Naive thymus-derived CD4-positive, alpha-beta T cell (primary cell): ENCODE data around the gene ST13. TPM values are rescaled to one million over a fixed set of nuclear protein-coding genes. Genes with fewer than 3 reads are reported as not detected.
A peak's percentile ranks its signal among the peaks of the same experiment; 100 is the strongest.

Experiments used
- ATAC-seq: fragments of 150-1000 bp; cut with Tn5 transposase; 2 replicates; pipeline ENCODE4 v1.10.0; 2021; ENCODE audit warnings: mild to moderate bottlenecking, moderate library complexity
- CTCF ChIA-PET: fragments of 350-600 bp; sonication (Branson Sonifier 250); formaldehyde crosslinking; loops from one replicate; lab custom pipeline; 2021; ENCODE audit warnings: antibody characterized with exemption; lab: Charles Lee
- POLR2A ChIA-PET: fragments of 350-600 bp; sonication (Branson Sonifier 250); formaldehyde crosslinking; loops from one replicate; lab custom pipeline; 2021; ENCODE audit warnings: antibody characterized with exemption, inconsistent platforms; lab: Charles Lee
- DNase-seq, 9 donors: peaks; one replicate each; pipeline versions ENCODE4 v3.0.0 to v3.0.0-alpha.2; 2020 to 2022; ENCODE audit warnings: mixed read lengths in 1 of 9
- H3K27ac ChIP-seq: one replicate; pipeline ENCODE4 v1.7.0; 2013; ENCODE audit warnings: mild to moderate bottlenecking, low read depth, low read length, moderate library complexity
- H3K27me3 ChIP-seq, 2 donors: one replicate each; pipeline ENCODE4 v1.7.0; 2013; ENCODE audit warnings: low read length in 2 of 2, mild to moderate bottlenecking in 2 of 2, moderate library complexity in 2 of 2; ENCODE audit not compliant: control insufficient read depth in 2 of 2, insufficient read depth in 2 of 2
- H3K36me3 ChIP-seq, 3 experiments: 1 replicate in 2 of 3; 2 replicates in 1 of 3; pipeline ENCODE4 v1.7.0; 2013; ENCODE audit warnings: low read length in 3 of 3, mild to moderate bottlenecking in 3 of 3, moderate library complexity in 1 of 3; ENCODE audit not compliant: insufficient read depth in 3 of 3, control insufficient read depth in 2 of 3
- H3K4me1 ChIP-seq, 2 donors: one replicate each; pipeline ENCODE4 v1.7.0; 2013; ENCODE audit warnings: low read length in 2 of 2, mild to moderate bottlenecking in 2 of 2, moderate library complexity in 1 of 2; ENCODE audit not compliant: control insufficient read depth in 2 of 2, insufficient read depth in 2 of 2
- H3K4me3 ChIP-seq: 2 replicates; pipeline ENCODE4 v1.7.0; 2013; ENCODE audit warnings: mild to moderate bottlenecking, low read length
- H3K9me3 ChIP-seq, 3 experiments: 1 replicate in 2 of 3; 2 replicates in 1 of 3; pipeline ENCODE4 v1.7.0; 2013; ENCODE audit warnings: low read length in 3 of 3; ENCODE audit not compliant: control insufficient read depth in 2 of 3
- H3K27ac Mint-ChIP-seq, 9 donors: one replicate each; pipeline ENCODE4 v1.8.0; 2020 to 2022; ENCODE audit warnings: mixed read lengths in 9 of 9, mild to moderate bottlenecking in 8 of 9, moderate library complexity in 5 of 9, inconsistent platforms in 2 of 9
- H3K27me3 Mint-ChIP-seq, 5 donors: one replicate each; pipeline ENCODE4 v1.8.0; 2021 to 2022; ENCODE audit warnings: mixed read lengths in 5 of 5, mild to moderate bottlenecking in 1 of 5
- H3K36me3 Mint-ChIP-seq, 5 donors: one replicate each; pipeline ENCODE4 v1.8.0; 2020 to 2022; ENCODE audit warnings: mixed read lengths in 5 of 5, mild to moderate bottlenecking in 3 of 5, inconsistent platforms in 1 of 5
- H3K4me1 Mint-ChIP-seq, 7 donors: one replicate each; pipeline ENCODE4 v1.8.0; 2020 to 2022; ENCODE audit warnings: mixed read lengths in 7 of 7, mild to moderate bottlenecking in 3 of 7, inconsistent platforms in 1 of 7
- H3K4me3 Mint-ChIP-seq, 10 donors: one replicate each; pipeline ENCODE4 v1.8.0; 2020 to 2022; ENCODE audit warnings: mild to moderate bottlenecking in 10 of 10, mixed read lengths in 10 of 10, moderate library complexity in 6 of 10, inconsistent platforms in 2 of 10
- H3K9me3 Mint-ChIP-seq, 11 donors: one replicate each; pipeline ENCODE4 v1.8.0; 2020 to 2022; ENCODE audit warnings: mixed read lengths in 11 of 11, mild to moderate bottlenecking in 4 of 11, inconsistent platforms in 1 of 11, moderate library complexity in 1 of 11
- intact Hi-C, 2 donors: fragments of 100-400 bp; cut with micrococcal nuclease; formaldehyde crosslinking; loops; one replicate each; pipeline ENCODE4 v1.15.1; 2023
- polyA plus RNA-seq, 2 donors: library from polyadenylated mRNA; unstranded; fragments of 300-500 nt; fragmentation: Illumina TruSeq; gene quantifications; one replicate each; pipeline ENCODE4 v1.2.3, GENCODE V29; 2021
- total RNA-seq, 6 experiments: library from RNA in 5 of 6; stranded (reverse) in 5 of 6; gene quantifications; 1 replicate in 5 of 6; 2 replicates in 1 of 6; pipeline ENCODE4 v1.2.3 and lab custom pipeline; 2021 to 2026

The ST13 gene
- total and polyA plus RNA-seq, 7 experiments from 2014 or later, result 126 to 305 (median 222) TPM

DNA sequence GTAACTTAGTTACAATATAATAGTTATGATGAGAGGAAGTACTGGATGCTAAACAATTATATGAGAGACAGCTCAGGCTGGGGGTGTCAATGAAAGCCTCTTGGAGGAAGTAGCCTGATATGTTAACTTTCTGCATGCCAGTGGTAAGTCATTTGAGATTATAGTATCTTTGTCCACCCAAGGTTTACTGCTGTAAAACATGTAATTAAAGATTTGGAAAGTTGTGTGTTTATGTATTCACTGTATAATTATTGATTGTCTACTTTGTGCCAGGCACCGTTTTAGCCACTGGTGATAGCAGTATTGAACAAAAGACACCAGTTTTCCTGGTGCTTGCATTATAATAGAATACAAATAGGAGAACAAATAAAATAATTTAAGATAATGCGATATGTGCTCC, 6.1 kb upstream of the ST13 start:
- Mint-ChIP-seq H3K36me3 (peaks cover 0 to 8% (median 6%) of the 10 kb centered on the region in 5 donors), H3K4me3 (no peak overlapping the region), H3K27me3 (no peaks in the 10 kb centered on the region), H3K9me3 (no peaks in the 10 kb centered on the region), H3K27ac (peak overlapping the region in 3 of 9 donors; percentile 0 to 52 (median 14)), H3K4me1 (peaks cover 18 to 79% (median 65%) of the 10 kb centered on the region in 7 donors)
- no peaks in the 10 kb centered on the region for H3K27me3 ChIP-seq
- H3K4me1 ChIP-seq, result peaks cover 3 to 7% of the 10 kb centered on the region in 2 donors
- intact Hi-C loops, result no loop called here
- CTCF ChIA-PET, result no interaction called here
- POLR2A ChIA-PET, result interaction anchor here (0.6 kb wide), 1 partner anchor 445 kb away, joined by 3 read pairs; no protein-coding TSS in a partner anchor
- no peak overlapping the region for H3K4me3 ChIP-seq
- H3K9me3 ChIP-seq, result no peaks in the 10 kb centered on the region
- H3K27ac ChIP-seq, result no peak overlapping the region
- H3K36me3 ChIP-seq, result peaks cover 4 to 5% (median 5%) of the 10 kb centered on the region in 3 experiments
- ATAC-seq (no peak), DNase-seq (no peak)

DNA sequence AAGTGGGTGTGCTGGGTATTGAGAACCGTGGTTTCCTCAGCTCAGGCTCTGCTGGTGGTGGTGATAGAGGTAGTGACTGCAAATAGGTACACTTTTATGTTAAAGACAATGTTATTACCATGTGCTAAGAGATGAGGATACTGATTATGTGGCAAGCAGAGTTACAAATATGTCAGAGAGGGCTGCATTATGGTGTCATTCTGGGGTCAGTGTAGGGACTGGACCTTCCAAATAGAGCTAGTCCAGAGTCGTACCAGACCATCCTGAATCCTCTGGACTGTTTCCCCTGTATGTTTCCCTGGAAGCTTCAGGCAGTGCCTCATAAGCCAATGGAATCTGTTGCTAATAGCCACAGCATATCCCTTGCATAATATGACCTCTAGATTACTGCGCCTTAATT, 5.6 kb upstream of the ST13 start, which contains the start of gene DNAJB7:
TSS of gene DNAJB7 (minus strand) at position 101 of the 400 bp plus-strand sequence. CDS start 119 bp downstream, outside the sequence.
- Histone ChIP-seq H3K36me3 (peaks cover 4 to 5% (median 5%) of the 10 kb centered on the region in 3 experiments), H3K27me3 (no peaks in the 10 kb centered on the region), H3K4me1 (peaks cover 5 to 9% of the 10 kb centered on the region in 2 donors), H3K27ac (no peak within 1 kb of the TSS), H3K9me3 (no peaks in the 10 kb centered on the region), H3K4me3 (no peak within 1 kb of the TSS)
- Mint-ChIP-seq H3K4me3 (no peak within 1 kb of the TSS), H3K27me3 (no peaks in the 10 kb centered on the region), H3K27ac (peak within 1 kb of the TSS in 7 of 9 donors; percentile 0 to 69 (median 36)), H3K9me3 (no peaks in the 10 kb centered on the region), H3K36me3 (peaks cover 0 to 8% (median 6%) of the 10 kb centered on the region in 5 donors), H3K4me1 (peaks cover 20 to 80% (median 67%) of the 10 kb centered on the region in 7 donors)
- DNase-seq (no peak), ATAC-seq (no peak)
- ChIA-PET CTCF (interaction anchor here (0.6 kb wide), 1 partner anchor 20 kb away, joined by 3 read pairs; no protein-coding TSS in a partner anchor), POLR2A (interaction anchor here (0.6 kb wide), 2 partner anchors 228 to 446 kb away, joined by 3 read pairs; no protein-coding TSS in a partner anchor)
- intact Hi-C loops, result no loop called here

DNA sequence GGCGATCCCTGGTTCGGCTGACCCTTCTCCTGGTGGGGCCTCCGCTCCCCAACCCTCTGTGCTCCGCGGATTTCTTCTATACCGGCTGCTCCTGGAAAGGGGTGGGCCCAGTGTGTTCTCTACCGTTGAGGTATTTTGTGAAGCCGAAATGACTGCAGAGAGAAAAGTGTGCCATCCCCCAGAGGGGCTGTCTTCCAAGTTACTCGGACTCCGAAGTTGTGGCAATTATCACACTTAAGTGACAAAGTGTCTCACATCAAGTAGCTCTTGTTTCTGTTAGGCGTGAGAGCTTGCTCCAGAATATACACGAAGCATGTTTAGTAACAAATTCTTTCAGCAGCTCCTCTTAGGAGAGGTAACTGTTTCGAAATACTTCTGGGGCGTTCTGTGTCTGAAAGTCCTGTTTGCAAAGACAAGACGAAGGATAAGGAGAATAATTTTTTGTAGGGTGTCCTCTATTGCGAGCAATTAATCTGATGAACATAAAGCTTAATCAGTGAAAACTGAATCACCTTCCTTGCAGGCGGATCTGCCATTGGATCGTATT, 943 bp upstream of the ST13 start:
- Histone ChIP-seq H3K36me3 (peaks cover 4 to 10% (median 5%) of the 10 kb centered on the region in 3 experiments), H3K27me3 (no peaks in the 10 kb centered on the region), H3K4me3 (peak overlapping the region; percentile 83), H3K4me1 (peaks cover 24 to 37% of the 10 kb centered on the region in 2 donors), H3K9me3 (no peaks in the 10 kb centered on the region), H3K27ac (peak overlapping the region; percentile 97)
- DNase-seq (no peak), ATAC-seq (no peak)
- intact Hi-C loops, result loop anchor here (2.0 to 5.0 kb wide), 5 partner anchors 41 to 815 kb away; partner anchors contain the start of genes POLR3H (in 1 of the 2) and ZC3H7B (in 1 of the 2)
- Mint-ChIP-seq H3K4me3 (peak overlapping the region; percentile 94 to 100 (median 98)), H3K27ac (peak overlapping the region; percentile 98 to 100 (median 100)), H3K4me1 (peaks cover 25 to 72% (median 63%) of the 10 kb centered on the region in 7 donors), H3K9me3 (peaks cover 0 to 2% (median 0%) of the 10 kb centered on the region in 11 donors), H3K36me3 (peaks cover 0 to 8% (median 6%) of the 10 kb centered on the region in 5 donors), H3K27me3 (peaks cover 0 to 2% (median 0%) of the 10 kb centered on the region in 5 donors)
- ChIA-PET CTCF (interaction anchor here (0.6 to 2.0 kb wide), 4 partner anchors 39 to 330 kb away, joined by 3 to 10 read pairs (median 4); partner anchors contain the start of gene SLC25A17), POLR2A (interaction anchor here (0.6 to 2.0 kb wide), 16 partner anchors 10 to 813 kb away, joined by 3 to 9 read pairs (median 3); partner anchors contain the start of genes ACO2, EP300, PHF5A and RANGAP1)

DNA sequence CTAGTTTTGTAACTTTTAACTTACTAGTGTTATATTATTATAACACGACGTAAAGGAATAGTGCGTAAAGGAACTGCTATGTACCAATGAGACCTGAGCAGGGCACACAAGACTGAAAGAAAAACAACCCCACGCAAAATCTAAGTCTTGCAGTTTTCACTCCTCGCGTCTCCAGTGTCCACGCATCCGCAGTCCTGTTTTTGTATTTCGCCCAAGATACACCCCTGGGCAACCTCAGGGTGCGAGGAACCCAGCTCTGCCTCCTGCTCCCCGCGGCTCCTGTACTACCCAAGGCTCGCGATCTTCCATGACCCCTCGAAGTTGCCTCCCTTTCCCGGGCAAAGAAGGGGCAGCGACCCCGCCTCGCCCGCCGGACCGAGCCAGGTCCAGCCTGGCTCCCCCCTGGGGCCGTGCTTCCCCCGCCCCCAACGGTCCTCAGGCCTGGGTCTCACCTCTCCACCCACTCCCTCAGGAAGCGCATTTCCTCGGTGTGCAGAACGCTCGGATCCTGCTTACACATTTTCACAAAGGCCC, 393 bp downstream of the ST13 start:
- peak; percentile 7 for ATAC-seq
- H3K9me3 ChIP-seq, result no peaks in the 10 kb centered on the region
- Mint-ChIP-seq H3K4me1 (peaks cover 31 to 72% (median 63%) of the 10 kb centered on the region in 7 donors), H3K36me3 (peaks cover 0 to 5% (median 2%) of the 10 kb centered on the region in 5 donors), H3K27ac (peak overlapping the region; percentile 98 to 100 (median 100)), H3K4me3 (peak overlapping the region; percentile 94 to 100 (median 98)), H3K27me3 (peaks cover 0 to 2% (median 0%) of the 10 kb centered on the region in 5 donors), H3K9me3 (peaks cover 0 to 2% (median 0%) of the 10 kb centered on the region in 11 donors)
- H3K4me3 ChIP-seq, result peak overlapping the region; percentile 83
- CTCF ChIA-PET, result interaction anchor here (1.1 to 2.0 kb wide), 2 partner anchors 38 to 64 kb away, joined by 3 to 10 read pairs; partner anchors contain the start of gene SLC25A17
- peak overlapping the region; percentile 97 for H3K27ac ChIP-seq
- H3K27me3 ChIP-seq, result no peaks in the 10 kb centered on the region
- H3K4me1 ChIP-seq, result peaks cover 24 to 39% of the 10 kb centered on the region in 2 donors
- peaks cover 0 to 5% (median 0%) of the 10 kb centered on the region in 3 experiments for H3K36me3 ChIP-seq
- peak in 4 of 9 donors; percentile 31 to 44 (median 38) for DNase-seq
- intact Hi-C loops, result loop anchor here (1.0 to 5.0 kb wide), 16 partner anchors 37 to 814 kb away; partner anchors contain the start of genes MRTFA (in 2 of the 2), RANGAP1 (in 2 of the 2), RBX1 (in 2 of the 2) and SLC25A17 (in 2 of the 2)
- POLR2A ChIA-PET, result interaction anchor here (0.6 to 2.0 kb wide), 8 partner anchors 21 to 812 kb away, joined by 3 to 9 read pairs (median 4); partner anchors contain the start of genes ACO2, PHF5A and RANGAP1

DNA sequence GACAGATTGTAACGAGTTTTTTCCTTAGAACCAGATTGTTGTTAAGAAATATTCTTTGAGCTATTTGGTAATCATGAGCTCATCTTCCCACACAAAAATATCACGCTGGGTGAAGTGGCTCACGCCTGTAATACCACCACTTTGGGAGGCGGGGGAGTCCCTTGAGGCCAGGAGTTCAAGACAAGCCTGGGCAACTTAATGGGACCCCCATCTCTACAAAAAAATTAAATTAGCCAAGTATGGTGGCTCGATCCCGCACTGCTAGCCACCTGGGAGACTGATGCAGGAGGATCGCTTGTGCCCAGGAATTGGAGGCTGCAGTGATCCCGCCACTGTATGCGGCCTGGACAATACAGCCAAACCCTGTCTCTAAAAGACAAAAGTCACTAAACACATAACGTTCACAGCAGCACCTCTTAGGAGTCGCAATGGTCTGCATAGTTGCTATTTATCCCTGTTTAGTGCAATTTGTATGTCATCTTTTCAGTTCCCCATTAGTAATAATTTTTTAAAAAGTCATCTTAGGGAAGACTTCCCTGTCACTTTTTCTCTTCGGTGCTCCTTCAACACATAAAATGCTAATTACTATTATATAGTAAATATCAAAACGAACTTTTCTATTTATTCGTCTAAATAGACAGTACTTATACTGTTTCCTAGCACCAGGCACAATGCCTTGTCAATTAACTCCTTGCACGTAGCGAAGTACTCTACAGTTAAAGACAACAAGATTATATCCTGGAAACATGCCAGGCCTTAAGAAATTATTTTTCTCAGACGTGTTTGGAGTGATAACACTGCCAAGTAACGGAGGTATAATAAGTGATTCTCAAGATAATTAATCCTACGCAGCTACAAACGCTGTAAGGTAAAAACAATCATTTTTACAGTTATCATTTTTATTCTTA, 1.1 kb downstream of the ST13 start:
- peaks cover 35 to 73% (median 64%) of the 10 kb centered on the region in 7 donors for H3K4me1 Mint-ChIP-seq

More for the DNA sequence above, 1.1 kb downstream of the ST13 start:
- peak in 3 of 9 donors; percentile 10 to 25 (median 22) for DNase-seq
- Mint-ChIP-seq H3K27ac (peak overlapping the region; percentile 62 to 100 (median 99)), H3K27me3 (peaks cover 0 to 2% (median 0%) of the 10 kb centered on the region in 5 donors), H3K9me3 (peaks cover 0 to 2% (median 0%) of the 10 kb centered on the region in 11 donors), H3K4me3 (peak overlapping the region; percentile 94 to 100 (median 98)), H3K36me3 (peaks cover 1 to 5% (median 2%) of the 10 kb centered on the region in 5 donors)
- H3K9me3 ChIP-seq, result no peaks in the 10 kb centered on the region
- intact Hi-C loops, result loop anchor here in 1 of 2 donors (5.0 kb wide), 1 partner anchor 813 kb away; no protein-coding TSS in a partner anchor
- CTCF ChIA-PET, result interaction anchor here (1.1 to 1.4 kb wide), 2 partner anchors 64 to 172 kb away, joined by 3 read pairs; no protein-coding TSS in a partner anchor
- no peaks in the 10 kb centered on the region for H3K27me3 ChIP-seq
- H3K4me3 ChIP-seq, result peak overlapping the region; percentile 83
- ATAC-seq, result no peak
- peaks cover 0 to 5% (median 3%) of the 10 kb centered on the region in 3 experiments for H3K36me3 ChIP-seq
- peaks cover 24 to 41% of the 10 kb centered on the region in 2 donors for H3K4me1 ChIP-seq
- peak overlapping the region; percentile 97 for H3K27ac ChIP-seq
- POLR2A ChIA-PET, result interaction anchor here (0.5 to 1.5 kb wide), 3 partner anchors 81 to 383 kb away, joined by 3 to 4 read pairs (median 3); no protein-coding TSS in a partner anchor
